SH-SY5Y (cell line): ENCODE data around the gene FBXO44.

Experiments
- GATA2 ChIP-seq: IDR thresholded peaks from 2 replicates; pipeline ENCODE4 v1.6.1; 2011; ENCODE audit warnings: mild to moderate bottlenecking, low read depth, low read length
- GATA3 ChIP-seq: IDR thresholded peaks from 2 replicates; pipeline ENCODE4 v1.6.1; 2011; ENCODE audit warnings: low read depth, mild to moderate bottlenecking, low read length, moderate library complexity

DNA sequence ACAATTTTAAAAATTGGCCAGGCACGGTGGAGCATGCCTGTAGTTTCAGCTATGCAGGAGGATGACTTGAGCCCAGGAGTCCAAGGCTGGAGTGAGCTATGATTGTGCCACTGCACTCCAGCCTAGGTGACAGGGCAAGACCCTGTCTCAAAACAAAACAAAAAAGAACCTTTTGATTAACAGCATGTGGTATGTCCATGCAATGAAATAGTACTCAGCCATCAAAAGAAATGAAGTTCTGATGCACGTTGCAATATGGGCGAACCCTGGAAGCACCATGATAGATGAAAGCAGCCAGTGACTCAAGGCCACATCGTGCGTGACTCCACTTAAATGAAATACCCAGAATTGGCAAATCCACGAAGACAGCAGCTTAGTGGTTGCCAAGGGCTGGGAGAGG, 47.9 kb upstream of the FBXO44 start:
- TF ChIP-seq GATA3, result no peak
- TF ChIP-seq GATA2, result no peak
